Nephron progenitor cell (in vitro differentiated cells): ENCODE measurements around the gene AHI1.

ENCODE experiments used
- DNase-seq: peaks from one replicate; pipeline ENCODE4 v3.0.0; 2021
- H3K27ac Mint-ChIP-seq: 2 replicates; pipeline ENCODE4 v1.8.0; 2021; ENCODE audit warnings: mild to moderate bottlenecking, moderate library complexity, mixed read lengths
- H3K27me3 Mint-ChIP-seq: 2 replicates; pipeline ENCODE4 v1.8.0; 2021; ENCODE audit warnings: mild to moderate bottlenecking, low read depth, mixed read lengths; ENCODE audit not compliant: poor library complexity
- H3K36me3 Mint-ChIP-seq: 2 replicates; pipeline ENCODE4 v1.8.0; 2021; ENCODE audit warnings: low read depth, mixed read lengths
- H3K4me1 Mint-ChIP-seq: 2 replicates; pipeline ENCODE4 v1.8.0; 2021; ENCODE audit warnings: mixed read lengths
- H3K4me3 Mint-ChIP-seq: 2 replicates; pipeline ENCODE4 v1.8.0; 2021; ENCODE audit warnings: mild to moderate bottlenecking, moderate library complexity, mixed read lengths
- H3K9me3 Mint-ChIP-seq: 2 replicates; pipeline ENCODE4 v1.8.0; 2021; ENCODE audit warnings: mild to moderate bottlenecking, moderate library complexity, mixed read lengths
- CTCF ChIP-seq: fragments of 200-600 bp; sonication (generic); IDR thresholded peaks from 2 replicates; pipeline ENCODE4 v1.5.0; 2021; ENCODE audit warnings: antibody characterized with exemption

Gene AHI1

GRCh38 chr6:135410856-135411255 lies 86.7 kb downstream of the AHI1 start:
- no peak for TF ChIP-seq CTCF
- Mint-ChIP-seq H3K36me3 (peaks cover 12% of the 10 kb centered on the region), H3K27me3 (no peaks in the 10 kb centered on the region), H3K4me3 (no peak overlapping the region), H3K9me3 (no peaks in the 10 kb centered on the region), H3K27ac (no peak overlapping the region), H3K4me1 (no peaks in the 10 kb centered on the region)
- no peak for DNase-seq

GRCh38 chr6:135403584-135403983 lies 94.0 kb downstream of the AHI1 start:
- no peak for TF ChIP-seq CTCF
- Mint-ChIP-seq H3K27ac (no peak overlapping the region), H3K36me3 (peaks cover 17% of the 10 kb centered on the region), H3K4me1 (no peaks in the 10 kb centered on the region), H3K9me3 (no peaks in the 10 kb centered on the region), H3K27me3 (no peaks in the 10 kb centered on the region), H3K4me3 (no peak overlapping the region)
- no peak for DNase-seq

- H3K9me3 Mint-ChIP-seq, result no peaks in the 10 kb centered on the region
- H3K27me3 Mint-ChIP-seq, result no peaks in the 10 kb centered on the region
- H3K27ac Mint-ChIP-seq, result no peak overlapping the region
- no peak overlapping the region for H3K4me3 Mint-ChIP-seq
- no peak for DNase-seq
- H3K36me3 Mint-ChIP-seq, result peaks cover 17% of the 10 kb centered on the region
- no peaks in the 10 kb centered on the region for H3K4me1 Mint-ChIP-seq
- no peak for TF ChIP-seq CTCF
These were observed 95.2 kb downstream of the AHI1 start for GRCh38 chr6:135402311-135402710.

- TF ChIP-seq CTCF, result no peak
- H3K36me3 Mint-ChIP-seq, result no peaks in the 10 kb centered on the region
- no peak for DNase-seq
- H3K4me3 Mint-ChIP-seq, result no peak overlapping the region
- no peak overlapping the region for H3K27ac Mint-ChIP-seq
- H3K27me3 Mint-ChIP-seq, result no peaks in the 10 kb centered on the region
- H3K4me1 Mint-ChIP-seq, result no peaks in the 10 kb centered on the region
- H3K9me3 Mint-ChIP-seq, result no peaks in the 10 kb centered on the region
These were observed 100.2 kb downstream of the AHI1 start for GRCh38 chr6:135397172-135397952.

- Mint-ChIP-seq H3K9me3 (no peaks in the 10 kb centered on the region), H3K4me1 (no peaks in the 10 kb centered on the region), H3K27me3 (no peaks in the 10 kb centered on the region), H3K27ac (no peak overlapping the region), H3K4me3 (no peak overlapping the region), H3K36me3 (peaks cover 4% of the 10 kb centered on the region)
- no peak for DNase-seq
- TF ChIP-seq CTCF, result no peak
These were observed 102.4 kb downstream of the AHI1 start for GRCh38 chr6:135395136-135395535.

- Mint-ChIP-seq H3K27me3 (no peaks in the 10 kb centered on the region), H3K36me3 (peaks cover 13% of the 10 kb centered on the region), H3K27ac (no peak overlapping the region), H3K4me3 (no peak overlapping the region), H3K4me1 (no peaks in the 10 kb centered on the region), H3K9me3 (no peaks in the 10 kb centered on the region)
- no peak for TF ChIP-seq CTCF
- no peak for DNase-seq
These were observed 104.3 kb downstream of the AHI1 start for GRCh38 chr6:135393289-135393688.
